ENCODE results near the gene DPYSL3. TPM values are rescaled to one million over a fixed set of nuclear protein-coding genes. Genes with fewer than 3 reads are reported as not detected.

The DPYSL3 gene
- total RNA-seq, 1 experiment from 2014 or later, result 106 TPM

DNA sequence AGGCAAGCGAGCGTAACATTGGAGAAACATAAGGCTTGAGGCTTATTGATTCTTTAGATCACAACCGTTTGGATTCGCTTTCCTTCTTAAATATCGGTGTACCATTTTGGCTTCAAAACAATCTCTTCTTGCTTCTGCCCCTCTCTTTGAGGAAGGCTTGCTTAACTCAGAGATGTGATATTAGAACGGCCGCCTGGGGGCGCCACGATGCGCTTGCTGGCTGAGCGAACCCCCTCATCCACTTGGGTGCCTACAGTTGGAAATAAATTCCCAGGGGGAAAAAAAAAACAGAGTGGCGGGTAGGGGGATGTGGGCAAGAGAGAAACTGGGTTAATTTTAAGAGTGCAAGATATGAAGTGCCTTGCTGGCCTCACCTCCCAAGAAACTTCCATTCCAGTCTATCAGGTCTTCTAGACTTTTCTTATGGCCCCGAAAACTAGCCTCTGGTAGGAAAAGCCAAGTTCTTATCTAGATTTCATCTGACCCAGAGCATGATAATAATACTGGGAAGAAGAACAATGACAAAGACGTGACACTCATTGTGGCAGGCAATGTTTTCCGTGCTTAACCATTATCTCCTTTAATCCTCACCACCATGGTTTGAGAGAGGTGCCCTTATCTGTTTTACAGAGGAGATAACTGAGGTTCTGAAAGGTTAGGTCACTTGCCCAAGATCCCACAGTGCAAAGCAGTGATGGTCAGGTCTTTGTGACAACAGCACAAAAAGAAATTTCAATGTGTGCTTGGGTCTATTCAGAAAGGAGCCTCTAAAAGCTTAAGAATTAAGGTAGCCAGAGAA lies 115.8 kb downstream of the DPYSL3 start:
- Mint-ChIP-seq H3K9me3 (ENCODE audit: unreplicated experiment) (peaks cover 11% of the 10 kb centered on the region), H3K36me3 (ENCODE audit: insufficient read depth, unreplicated experiment) (peaks cover 65% of the 10 kb centered on the region), H3K27ac (ENCODE audit: unreplicated experiment) (peak overlapping the region; percentile 91), H3K27me3 (ENCODE audit: insufficient read depth, unreplicated experiment) (no peaks in the 10 kb centered on the region), H3K4me3 (ENCODE audit: unreplicated experiment) (no peak overlapping the region), H3K4me1 (ENCODE audit: low read depth, unreplicated experiment) (peaks cover 42% of the 10 kb centered on the region)
- no peak for DNase-seq
- no TSS peak for BruUV-seq (replicated peaks)
- no peaks in the 10 kb centered on the region for H3K36me3 ChIP-seq (ENCODE audit: control insufficient read depth, insufficient read depth, low read length)
- no peaks in the 10 kb centered on the region for H3K9me3 ChIP-seq
- TF ChIP-seq, protein P1, sequence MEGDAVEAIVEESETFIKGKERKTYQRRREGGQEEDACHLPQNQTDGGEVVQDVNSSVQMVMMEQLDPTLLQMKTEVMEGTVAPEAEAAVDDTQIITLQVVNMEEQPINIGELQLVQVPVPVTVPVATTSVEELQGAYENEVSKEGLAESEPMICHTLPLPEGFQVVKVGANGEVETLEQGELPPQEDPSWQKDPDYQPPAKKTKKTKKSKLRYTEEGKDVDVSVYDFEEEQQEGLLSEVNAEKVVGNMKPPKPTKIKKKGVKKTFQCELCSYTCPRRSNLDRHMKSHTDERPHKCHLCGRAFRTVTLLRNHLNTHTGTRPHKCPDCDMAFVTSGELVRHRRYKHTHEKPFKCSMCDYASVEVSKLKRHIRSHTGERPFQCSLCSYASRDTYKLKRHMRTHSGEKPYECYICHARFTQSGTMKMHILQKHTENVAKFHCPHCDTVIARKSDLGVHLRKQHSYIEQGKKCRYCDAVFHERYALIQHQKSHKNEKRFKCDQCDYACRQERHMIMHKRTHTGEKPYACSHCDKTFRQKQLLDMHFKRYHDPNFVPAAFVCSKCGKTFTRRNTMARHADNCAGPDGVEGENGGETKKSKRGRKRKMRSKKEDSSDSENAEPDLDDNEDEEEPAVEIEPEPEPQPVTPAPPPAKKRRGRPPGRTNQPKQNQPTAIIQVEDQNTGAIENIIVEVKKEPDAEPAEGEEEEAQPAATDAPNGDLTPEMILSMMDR (IDR thresholded peaks at IDR 0.05; ENCODE audit: insufficient read depth in 1 of 2, low read depth in 1 of 2, low read length in 1 of 2, severe bottlenecking in 1 of 2, unreplicated experiment in 1 of 2), result peak; percentile 9 to 42
- H3K27me3 ChIP-seq (replicated peaks; ENCODE audit: control insufficient read depth, insufficient read depth, low read length), result no peaks in the 10 kb centered on the region; the same call in 1 of the 2 replicates
- H3K4me3 ChIP-seq (ENCODE audit: low read depth, low read length), result no peak overlapping the region
- intact Hi-C loops (cut with micrococcal nuclease; ENCODE audit: unreplicated experiment), result loop anchor here (5.0 kb wide), 1 partner anchor 38 kb away; no protein-coding TSS in a partner anchor
- peaks cover 37% of the 10 kb centered on the region for H3K4me1 ChIP-seq
- POLR2A ChIA-PET, result interaction anchor here (0.7 kb wide), 1 partner anchor 522 kb away, joined by 4 read pairs; no protein-coding TSS in a partner anchor
- CTCF ChIA-PET, result no interaction called here

DNA sequence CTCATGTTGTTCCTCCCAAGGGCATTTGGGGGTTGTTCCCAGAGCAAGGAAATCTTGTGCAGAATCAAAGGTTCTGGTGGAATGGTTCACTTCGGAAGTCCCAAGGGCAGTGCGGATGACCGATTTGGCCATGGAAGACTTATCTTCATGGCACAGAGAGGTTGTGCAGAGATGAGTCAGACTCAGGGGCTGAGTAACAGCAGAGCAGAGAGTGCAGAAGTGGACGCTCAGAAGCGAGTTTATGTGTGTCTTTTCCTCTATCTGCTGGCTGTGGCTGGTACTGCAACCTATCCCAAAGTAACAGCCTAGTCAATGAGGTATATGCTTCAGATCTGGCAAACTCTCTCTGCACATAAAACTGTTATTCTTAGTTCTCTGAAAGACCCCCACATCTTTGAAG lies 118.1 kb downstream of the DPYSL3 start:
- Mint-ChIP-seq H3K27me3 (ENCODE audit: insufficient read depth, unreplicated experiment) (no peaks in the 10 kb centered on the region), H3K9me3 (ENCODE audit: unreplicated experiment) (peaks cover 11% of the 10 kb centered on the region), H3K36me3 (ENCODE audit: insufficient read depth, unreplicated experiment) (peaks cover 59% of the 10 kb centered on the region), H3K27ac (ENCODE audit: unreplicated experiment) (no peak overlapping the region), H3K4me1 (ENCODE audit: low read depth, unreplicated experiment) (peaks cover 36% of the 10 kb centered on the region), H3K4me3 (ENCODE audit: unreplicated experiment) (no peak overlapping the region)
- ChIA-PET CTCF (interaction anchor here (1.1 kb wide), 1 partner anchor 168 kb away, joined by 3 read pairs; no protein-coding TSS in a partner anchor), POLR2A (no interaction called here)
- Histone ChIP-seq H3K36me3 (ENCODE audit: control insufficient read depth, insufficient read depth, low read length) (no peaks in the 10 kb centered on the region), H3K4me1 (peaks cover 35% of the 10 kb centered on the region), H3K27me3 (replicated peaks; ENCODE audit: control insufficient read depth, insufficient read depth, low read length) (no peaks in the 10 kb centered on the region; the same call in 1 of the 2 replicates), H3K9me3 (no peaks in the 10 kb centered on the region), H3K4me3 (ENCODE audit: low read depth, low read length) (no peak overlapping the region)
- intact Hi-C loops (cut with micrococcal nuclease; ENCODE audit: unreplicated experiment), result loop anchor here (1.0 to 5.0 kb wide), 2 partner anchors 41 to 167 kb away; no protein-coding TSS in a partner anchor
- no TSS peak for BruUV-seq (replicated peaks)
- DNase-seq, result peak; percentile 47 to 54
- TF ChIP-seq, protein P1 (IDR thresholded peaks at IDR 0.05; ENCODE audit: insufficient read depth in 1 of 2, low read depth in 1 of 2, low read length in 1 of 2, severe bottlenecking in 1 of 2, unreplicated experiment in 1 of 2), result peak; percentile 57 to 61

DNA sequence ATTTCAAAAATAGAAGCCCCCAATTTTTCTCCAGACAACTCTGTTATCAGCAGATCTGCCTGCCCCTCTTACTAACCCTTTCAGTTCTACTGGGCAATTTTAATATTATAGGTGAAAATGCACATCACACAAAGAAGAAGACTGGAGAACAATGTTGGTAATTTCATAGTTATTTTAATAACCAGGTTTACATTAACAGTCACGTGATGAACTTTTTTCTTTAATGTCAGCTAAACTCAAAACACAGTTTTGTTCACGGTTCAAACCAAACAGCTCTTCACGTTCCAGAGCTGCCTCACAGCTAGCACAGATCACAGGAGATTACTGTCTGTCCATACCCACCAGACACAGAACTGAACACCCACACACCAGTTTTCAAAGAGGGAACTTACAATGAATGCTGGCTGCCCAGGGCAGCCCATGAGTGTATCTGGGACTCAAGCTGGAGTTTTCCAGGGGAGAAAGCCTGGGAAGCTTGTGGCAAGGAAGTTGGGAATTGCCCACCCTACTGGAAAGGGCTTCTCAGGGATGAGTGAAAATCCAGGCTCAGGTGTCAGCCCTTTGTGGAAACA lies 119.1 kb downstream of the DPYSL3 start:
- H3K9me3 ChIP-seq, result no peaks in the 10 kb centered on the region
- Mint-ChIP-seq H3K27ac (ENCODE audit: unreplicated experiment) (no peak overlapping the region), H3K27me3 (ENCODE audit: insufficient read depth, unreplicated experiment) (no peaks in the 10 kb centered on the region), H3K36me3 (ENCODE audit: insufficient read depth, unreplicated experiment) (peaks cover 50% of the 10 kb centered on the region), H3K4me3 (ENCODE audit: unreplicated experiment) (no peak overlapping the region), H3K4me1 (ENCODE audit: low read depth, unreplicated experiment) (peaks cover 32% of the 10 kb centered on the region), H3K9me3 (ENCODE audit: unreplicated experiment) (peaks cover 6% of the 10 kb centered on the region)
- TF ChIP-seq, protein P1 (IDR thresholded peaks at IDR 0.05; ENCODE audit: insufficient read depth in 1 of 2, low read depth in 1 of 2, low read length in 1 of 2, severe bottlenecking in 1 of 2, unreplicated experiment in 1 of 2), result no peak
- DNase-seq, result no peak
- no TSS peak for BruUV-seq (replicated peaks)
- CTCF ChIA-PET, result no interaction called here
- H3K36me3 ChIP-seq (ENCODE audit: control insufficient read depth, insufficient read depth, low read length), result no peaks in the 10 kb centered on the region
- intact Hi-C loops (cut with micrococcal nuclease; ENCODE audit: unreplicated experiment), result loop anchor here (5.0 kb wide), 1 partner anchor 42 kb away; no protein-coding TSS in a partner anchor
- H3K4me3 ChIP-seq (ENCODE audit: low read depth, low read length), result no peak overlapping the region
- H3K4me1 ChIP-seq, result peaks cover 35% of the 10 kb centered on the region
- no peaks in the 10 kb centered on the region; the same call in 1 of the 2 replicates for H3K27me3 ChIP-seq (replicated peaks; ENCODE audit: control insufficient read depth, insufficient read depth, low read length)
- POLR2A ChIA-PET, result interaction anchor here (0.7 kb wide), 1 partner anchor 651 kb away, joined by 6 read pairs; no protein-coding TSS in a partner anchor

Measured in Caco-2 (cell line).